Measurements from ENCODE around the gene TAL1.

GRCh38 chr1:47172782-47173181 lies 59.2 kb downstream of the TAL1 start:
- TF ChIP-seq CTCF (IDR thresholded peaks at IDR 0.05) = no peak
- no peak for TF ChIP-seq PBX3 (IDR thresholded peaks at IDR 0.05)
- TF ChIP-seq MAX (IDR thresholded peaks at IDR 0.05; ENCODE audit: low read depth) = no peak
- TF ChIP-seq SIN3A (IDR thresholded peaks at IDR 0.05; ENCODE audit: borderline replicate concordance, low read depth, low read length) = no peak
- TF ChIP-seq FOXM1 (IDR thresholded peaks at IDR 0.05; ENCODE audit: low read depth) = no peak
- TF ChIP-seq MXI1 (IDR thresholded peaks at IDR 0.05; ENCODE audit: low read depth, low read length) = no peak

Measured in SK-N-SH (cell line).